NCI-H2196 (cell line): Measurements from ENCODE around the gene VIPR2.
"Not testable (repeated sequence)": the region's sequence is repeated elsewhere in the genome, so short reads cannot be mapped to it uniquely, and the experiment has no call there.

Experiments used
- DNase-seq: peaks from one replicate; lab custom pipeline; 2025; ENCODE audit not compliant: unreplicated experiment; lab: John Stamatoyannopoulos, UW

The VIPR2 gene

DNA sequence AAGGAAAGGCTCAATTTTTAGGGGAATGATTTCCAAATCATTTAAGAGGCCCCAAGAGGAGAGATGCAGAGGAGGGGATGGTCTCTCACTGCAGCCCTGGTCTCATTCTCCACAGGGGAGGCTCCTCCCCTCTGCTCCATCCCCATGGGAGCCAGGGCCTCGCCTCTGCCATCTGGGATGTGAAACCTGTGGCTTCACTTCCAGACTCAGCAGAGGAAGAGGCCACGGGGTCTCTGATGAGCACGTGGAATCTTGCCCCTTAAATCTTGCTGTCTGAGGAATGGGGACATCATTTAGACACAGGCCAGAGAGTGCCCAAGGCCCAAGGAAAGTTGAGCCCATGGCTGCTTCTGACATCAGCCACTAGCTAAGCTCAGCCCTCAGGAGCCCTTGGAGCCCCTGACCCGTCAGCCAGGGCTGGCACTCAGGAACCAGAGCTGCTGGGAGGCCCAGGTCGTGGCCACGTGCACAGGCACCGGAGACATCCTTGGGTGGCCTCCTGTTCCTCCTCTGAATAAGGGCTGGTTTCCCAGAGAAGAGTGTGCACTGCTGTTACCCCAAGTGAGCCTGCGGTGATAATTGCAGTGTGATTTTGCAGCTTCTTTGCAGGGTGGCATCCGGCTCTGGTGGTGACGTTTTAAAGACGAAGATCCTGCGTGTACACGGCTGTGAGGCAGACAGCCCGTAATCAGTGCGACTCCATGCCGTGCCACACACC lies 50.5 kb downstream of the VIPR2 start:
- no peak for DNase-seq

DNA sequence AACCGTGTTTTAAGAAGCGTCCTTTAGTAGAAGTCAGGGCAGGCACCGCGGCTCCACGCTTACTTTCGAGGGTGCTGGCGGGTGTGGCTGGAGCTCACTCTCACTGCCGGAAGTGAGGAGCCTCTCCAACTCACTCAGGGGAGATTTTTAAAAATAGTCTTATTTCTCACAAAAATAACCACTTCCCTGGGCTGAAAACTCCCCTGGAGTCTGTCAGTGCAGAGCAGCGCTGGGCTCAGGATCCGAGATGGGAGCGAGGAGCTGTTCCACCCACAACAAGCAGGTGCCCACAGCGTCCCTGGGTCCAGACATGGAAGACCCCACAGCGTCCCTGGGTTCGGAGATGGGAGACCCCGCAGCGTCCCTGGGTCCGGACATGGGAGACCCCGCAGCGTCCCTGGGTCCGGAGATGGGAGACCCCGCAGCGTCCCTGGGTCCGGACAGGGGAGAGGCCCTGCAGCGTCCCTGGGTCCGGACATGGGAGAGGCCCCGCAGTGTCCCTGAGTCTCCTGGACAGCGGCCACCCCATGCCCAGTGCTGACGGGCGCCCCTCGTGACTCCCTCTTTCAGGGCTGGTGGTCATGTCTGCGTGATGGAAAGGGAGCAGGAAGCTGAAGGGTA lies 51.2 kb downstream of the VIPR2 start:
- no peak for DNase-seq

DNA sequence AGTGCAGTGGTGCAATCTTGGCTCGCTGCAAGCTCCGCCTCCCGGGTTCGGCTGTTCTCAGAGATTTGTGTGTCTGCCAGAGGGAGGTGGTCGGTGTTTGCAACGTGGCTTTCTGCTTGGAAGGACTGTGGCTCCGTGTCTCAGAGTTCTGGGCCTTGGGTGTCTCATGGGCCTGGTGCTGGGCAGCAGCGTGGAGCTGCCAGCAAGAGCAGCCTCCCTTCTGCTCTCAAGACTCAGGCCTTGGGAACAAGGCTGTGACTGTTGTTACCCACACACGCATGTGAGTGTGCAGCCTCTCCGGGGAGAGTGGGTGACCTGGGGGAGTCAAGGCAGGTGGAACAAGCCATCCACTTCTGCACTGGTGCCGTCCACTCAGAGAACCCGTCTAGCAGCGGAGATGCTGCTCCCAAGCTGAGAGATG lies 52.0 kb downstream of the VIPR2 start:
- no peak for DNase-seq

DNA sequence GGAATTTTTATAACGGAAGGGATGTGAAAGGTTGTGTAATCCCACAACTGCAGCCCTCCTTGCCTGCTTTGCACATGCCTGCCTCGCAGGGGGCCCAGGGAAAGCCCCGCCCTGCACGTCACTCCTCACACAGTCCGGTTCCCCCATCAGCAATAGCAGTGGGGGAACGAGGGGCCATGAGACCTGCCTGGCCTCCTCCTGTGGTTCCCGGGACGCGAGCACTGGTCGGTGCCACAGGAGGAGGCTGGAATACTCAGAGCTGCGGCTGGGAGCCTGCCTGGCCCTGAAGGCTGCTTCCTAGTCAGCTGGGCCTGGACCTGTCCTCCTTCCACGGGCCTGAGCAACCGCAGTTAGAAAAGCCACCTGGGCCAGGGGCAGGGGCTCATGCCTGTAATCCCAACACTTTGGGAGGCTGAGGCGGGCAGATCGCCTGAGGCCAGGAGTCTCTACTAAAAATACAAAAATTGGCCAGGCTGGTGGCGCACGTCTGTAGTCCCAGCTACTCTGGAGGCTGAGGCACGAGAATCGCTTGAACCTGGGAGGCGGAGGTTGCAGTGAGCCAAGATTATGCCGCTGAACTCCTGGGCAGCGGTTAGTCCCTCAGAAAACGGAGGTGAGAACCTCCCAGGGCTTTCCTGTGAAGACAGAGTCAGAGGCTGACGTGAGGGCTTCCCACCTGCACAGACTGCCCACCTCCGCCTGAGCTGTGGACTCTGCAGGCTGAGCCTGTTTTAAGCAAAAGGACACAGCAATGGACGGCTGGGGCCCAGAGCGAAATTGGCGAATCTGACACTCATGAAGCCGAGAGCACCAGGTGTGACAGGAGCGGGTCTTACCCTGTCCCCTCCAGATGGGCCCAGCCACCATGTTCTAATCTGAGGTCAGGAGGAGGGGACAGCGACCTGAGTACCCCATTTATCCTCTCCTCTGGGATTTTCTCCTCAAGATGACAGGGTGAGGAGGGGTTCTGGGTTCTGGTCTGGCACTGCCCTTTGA lies 52.9 kb downstream of the VIPR2 start:
- DNase-seq = no peak

DNA sequence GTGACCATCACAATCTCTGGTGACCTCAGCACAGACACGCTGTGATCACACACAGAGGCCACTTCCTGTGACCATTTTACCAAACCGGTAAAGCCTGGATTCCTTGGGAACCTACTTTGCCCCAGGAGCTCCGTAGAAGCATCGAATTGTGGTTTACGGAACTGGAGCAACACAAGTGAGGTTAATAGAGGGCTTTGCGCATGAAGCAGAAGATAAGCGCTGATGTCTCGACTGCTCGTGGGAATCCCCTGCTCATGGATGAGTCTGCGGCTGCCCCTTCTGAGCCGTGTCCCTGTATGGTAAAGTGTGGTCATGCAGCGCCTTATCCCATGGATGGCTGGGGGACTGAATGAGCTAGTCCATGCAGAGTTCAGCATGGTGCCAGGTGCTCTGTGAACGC lies 53.6 kb downstream of the VIPR2 start:
- no peak for DNase-seq

GRCh38 chr7:159088016-159088865 lies 56.4 kb downstream of the VIPR2 start:
- DNase-seq = no peak

GRCh38 chr7:159086301-159086925 lies 58.3 kb downstream of the VIPR2 start:
- no peak for DNase-seq

DNA sequence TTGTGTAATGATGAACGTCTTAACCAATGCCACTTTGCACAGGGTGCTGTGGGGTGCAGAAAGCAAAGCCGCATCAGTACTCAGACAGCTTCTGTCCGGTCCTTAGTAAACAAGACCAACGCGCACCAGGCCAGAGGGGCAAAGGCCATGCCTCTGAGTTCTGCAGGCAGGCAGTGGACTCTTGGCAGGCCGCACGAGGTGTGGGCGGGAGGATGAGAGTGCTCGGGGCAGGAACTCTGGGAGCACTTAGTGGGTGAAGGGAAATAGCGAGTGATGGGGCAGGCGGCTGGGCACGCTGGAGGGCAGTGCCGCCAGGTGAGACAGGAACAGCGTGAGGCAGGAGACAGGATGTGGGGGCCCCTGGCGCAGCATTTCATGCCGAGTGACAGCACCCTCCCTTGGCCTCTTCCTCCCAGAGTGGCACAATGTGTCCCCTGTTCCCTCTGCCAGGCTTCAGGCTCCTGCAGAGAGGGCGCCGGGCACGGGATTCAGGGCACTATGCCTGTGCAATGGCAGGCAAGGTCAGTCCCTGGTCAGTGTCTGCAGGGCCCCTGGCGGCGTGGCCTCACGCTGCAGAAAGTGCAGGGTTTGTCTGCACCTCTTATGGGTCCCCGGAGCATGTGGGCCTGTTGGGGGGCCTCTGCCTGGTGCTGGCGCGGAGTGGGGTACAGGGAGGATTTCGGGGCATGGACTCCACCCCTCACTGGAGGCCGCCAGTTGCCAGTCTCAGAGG lies 60.4 kb downstream of the VIPR2 start:
- no peak for DNase-seq

DNA sequence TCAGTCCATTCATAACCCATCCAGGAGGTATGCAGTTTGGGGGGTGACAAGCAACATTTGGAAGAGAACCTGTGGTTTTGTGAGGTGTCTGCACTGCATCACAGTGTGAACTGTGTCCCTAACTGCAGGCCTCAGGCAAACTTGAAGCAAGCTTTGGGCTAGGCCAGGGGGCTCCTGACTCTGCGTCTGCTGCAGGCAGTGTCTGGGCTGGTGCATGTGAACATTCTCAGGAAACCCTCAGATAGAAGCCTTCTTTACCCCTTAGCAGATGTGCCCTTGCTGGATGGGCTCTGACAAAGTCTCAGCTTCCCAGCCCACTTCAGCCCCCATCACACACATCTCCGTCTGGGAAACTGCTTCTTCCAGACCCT lies 61.0 kb downstream of the VIPR2 start:
- no peak for DNase-seq

- DNase-seq = no peak
Observed at GRCh38 chr7:159083001-159083697, 61.5 kb downstream of the VIPR2 start.

GRCh38 chr7:159082075-159082474 lies 62.6 kb downstream of the VIPR2 start:
- not testable (repeated sequence) for DNase-seq

DNA sequence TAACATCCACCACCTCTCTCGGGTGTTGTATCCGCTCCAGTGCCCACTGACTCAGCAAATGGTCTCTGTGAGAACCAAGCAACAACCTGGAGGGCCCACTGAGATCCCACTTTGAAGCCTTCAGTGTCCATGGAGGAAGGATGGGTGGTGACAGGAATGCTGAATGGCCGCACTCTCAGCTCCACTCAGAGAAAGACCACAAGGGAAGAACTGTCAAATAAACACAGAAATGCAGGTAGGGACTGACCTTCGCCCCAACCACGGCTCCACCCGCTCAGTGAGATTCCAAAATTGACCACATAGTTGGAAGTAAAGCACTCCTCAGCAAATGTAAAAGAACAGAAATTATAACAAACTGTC lies 65.8 kb downstream of the VIPR2 start:
- no peak for DNase-seq

- DNase-seq = no peak
Observed at GRCh38 chr7:159078193-159078910, 66.3 kb downstream of the VIPR2 start.

- DNase-seq = no peak
Observed at GRCh38 chr7:159076333-159076732, 68.3 kb downstream of the VIPR2 start.

GRCh38 chr7:159075563-159076238 lies 69.0 kb downstream of the VIPR2 start:
- no peak for DNase-seq

- DNase-seq = no peak
Observed at GRCh38 chr7:159071260-159071659, 73.4 kb downstream of the VIPR2 start.

DNA sequence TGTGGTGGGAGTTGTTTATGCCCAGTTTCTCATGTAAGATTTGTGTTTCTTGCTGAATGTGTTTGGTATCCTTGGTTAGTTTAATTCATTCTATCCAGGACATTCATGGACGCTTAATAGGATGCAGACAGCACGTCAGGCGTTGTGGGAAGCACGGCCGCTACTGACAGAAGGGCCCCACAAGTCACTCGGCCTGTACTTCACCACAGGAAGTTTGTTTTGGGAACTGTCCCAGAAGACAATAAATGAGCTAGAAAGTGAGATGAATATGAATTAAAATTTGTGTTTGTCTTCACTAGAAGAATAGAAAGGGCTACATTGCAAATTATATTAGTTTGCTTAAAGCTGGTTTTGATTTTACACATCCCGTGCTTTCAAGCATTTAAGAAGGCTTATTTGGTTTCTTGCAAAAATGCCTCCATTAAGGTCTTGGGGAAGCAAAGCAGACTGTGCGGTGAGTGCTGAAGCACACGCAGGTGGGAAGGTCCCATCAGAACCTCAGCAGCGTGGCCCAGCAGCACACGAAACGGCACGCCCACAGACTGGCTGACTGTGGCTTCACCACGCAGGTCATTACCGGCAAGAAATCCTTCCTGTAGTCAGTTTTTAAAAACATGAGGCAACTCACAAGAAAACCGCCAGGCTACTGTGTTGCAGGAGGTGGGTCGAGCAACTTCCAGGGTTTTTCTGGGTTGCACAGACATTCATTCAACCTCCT lies 74.1 kb downstream of the VIPR2 start:
- no peak for DNase-seq
